IPS-15b (cell line): ENCODE measurements around the gene TRMT61A.

Experiments
- H3K27me3 ChIP-seq: one replicate; pipeline ENCODE4 v1.6.1; 2013; ENCODE audit warnings: low read length; ENCODE audit not compliant: control insufficient read depth, insufficient read depth
- H3K36me3 ChIP-seq: one replicate; pipeline ENCODE4 v1.6.1; 2013; ENCODE audit warnings: low read length; ENCODE audit not compliant: control insufficient read depth, insufficient read depth
- H3K4me1 ChIP-seq: one replicate; pipeline ENCODE4 v1.6.1; 2013; ENCODE audit warnings: mild to moderate bottlenecking, low read length; ENCODE audit not compliant: control insufficient read depth, insufficient read depth
- H3K4me3 ChIP-seq: one replicate; pipeline ENCODE4 v1.5.1; 2013; ENCODE audit warnings: low read depth, low read length
- H3K9ac ChIP-seq: one replicate; pipeline ENCODE4 v1.6.1; 2013; ENCODE audit warnings: low read depth, mild to moderate bottlenecking, low read length
- H3K9me3 ChIP-seq: one replicate; pipeline ENCODE4 v1.6.1; 2013; ENCODE audit warnings: mild to moderate bottlenecking, low read length; ENCODE audit not compliant: control insufficient read depth, insufficient read depth

Gene TRMT61A

GRCh38 chr14:103526914-103527248 lies 2.1 kb upstream of the TRMT61A start:
- no peaks in the 10 kb centered on the region for H3K9me3 ChIP-seq
- no peak overlapping the region for H3K9ac ChIP-seq
- peaks cover 12% of the 10 kb centered on the region for H3K36me3 ChIP-seq
- no peak overlapping the region for H3K4me3 ChIP-seq
- H3K4me1 ChIP-seq = peaks cover 8% of the 10 kb centered on the region
- peaks cover 16% of the 10 kb centered on the region for H3K27me3 ChIP-seq

GRCh38 chr14:103527408-103528145 lies 1.4 kb upstream of the TRMT61A start:
- no peak overlapping the region for H3K9ac ChIP-seq
- no peaks in the 10 kb centered on the region for H3K9me3 ChIP-seq
- peaks cover 8% of the 10 kb centered on the region for H3K4me1 ChIP-seq
- H3K36me3 ChIP-seq = peaks cover 12% of the 10 kb centered on the region
- H3K4me3 ChIP-seq = no peak overlapping the region
- H3K27me3 ChIP-seq = peaks cover 16% of the 10 kb centered on the region

- Histone ChIP-seq H3K4me1 (peaks cover 8% of the 10 kb centered on the region), H3K36me3 (peaks cover 16% of the 10 kb centered on the region)
Measured at GRCh38 chr14:103528146-103528586, 830 bp upstream of the TRMT61A start.

GRCh38 chr14:103529383-103530365 lies 678 bp downstream of the TRMT61A start:
- Histone ChIP-seq H3K9me3 (no peaks in the 10 kb centered on the region), H3K4me1 (peaks cover 3% of the 10 kb centered on the region), H3K36me3 (peaks cover 20% of the 10 kb centered on the region), H3K9ac (peak overlapping the region; percentile 73), H3K27me3 (peaks cover under 1% of the 10 kb centered on the region), H3K4me3 (peak overlapping the region; percentile 95)

More at GRCh38 chr14:103528146-103528586, 830 bp upstream of the TRMT61A start:
- Histone ChIP-seq H3K9ac (peak overlapping the region; percentile 56), H3K27me3 (peaks cover 15% of the 10 kb centered on the region), H3K9me3 (no peaks in the 10 kb centered on the region), H3K4me3 (peak overlapping the region; percentile 67)

- Histone ChIP-seq H3K9me3 (no peaks in the 10 kb centered on the region), H3K27me3 (no peaks in the 10 kb centered on the region), H3K9ac (no peak overlapping the region), H3K4me3 (peak overlapping the region; percentile 95), H3K4me1 (peaks cover 3% of the 10 kb centered on the region), H3K36me3 (peaks cover 27% of the 10 kb centered on the region)
Measured at GRCh38 chr14:103530390-103530789, 1.4 kb downstream of the TRMT61A start.

- H3K4me3 ChIP-seq = no peak overlapping the region
Measured at GRCh38 chr14:103530831-103531230, 1.8 kb downstream of the TRMT61A start.

GRCh38 chr14:103531421-103532215 lies 2.6 kb downstream of the TRMT61A start:
- no peaks in the 10 kb centered on the region for H3K27me3 ChIP-seq
- no peak overlapping the region for H3K9ac ChIP-seq
- peaks cover 34% of the 10 kb centered on the region for H3K36me3 ChIP-seq

More at GRCh38 chr14:103530831-103531230, 1.8 kb downstream of the TRMT61A start:
- Histone ChIP-seq H3K27me3 (no peaks in the 10 kb centered on the region), H3K9ac (no peak overlapping the region), H3K36me3 (peaks cover 30% of the 10 kb centered on the region), H3K9me3 (no peaks in the 10 kb centered on the region), H3K4me1 (peaks cover 3% of the 10 kb centered on the region)

GRCh38 chr14:103532216-103533136 lies 3.5 kb downstream of the TRMT61A start:
- Histone ChIP-seq H3K9ac (no peak overlapping the region), H3K9me3 (no peaks in the 10 kb centered on the region), H3K36me3 (peaks cover 41% of the 10 kb centered on the region), H3K4me1 (peaks cover 3% of the 10 kb centered on the region), H3K27me3 (no peaks in the 10 kb centered on the region), H3K4me3 (no peak overlapping the region)

More at GRCh38 chr14:103531421-103532215, 2.6 kb downstream of the TRMT61A start:
- Histone ChIP-seq H3K4me1 (peaks cover 3% of the 10 kb centered on the region), H3K4me3 (no peak overlapping the region), H3K9me3 (no peaks in the 10 kb centered on the region)

- Histone ChIP-seq H3K36me3 (peaks cover 41% of the 10 kb centered on the region), H3K9me3 (no peaks in the 10 kb centered on the region), H3K4me1 (peaks cover under 1% of the 10 kb centered on the region), H3K27me3 (no peaks in the 10 kb centered on the region), H3K4me3 (no peak overlapping the region), H3K9ac (no peak overlapping the region)
Measured at GRCh38 chr14:103533137-103533998, 4.4 kb downstream of the TRMT61A start.

GRCh38 chr14:103533999-103534575 lies 5.1 kb downstream of the TRMT61A start:
- no peak overlapping the region for H3K9ac ChIP-seq
- no peaks in the 10 kb centered on the region for H3K4me1 ChIP-seq
- no peaks in the 10 kb centered on the region for H3K9me3 ChIP-seq
- no peaks in the 10 kb centered on the region for H3K27me3 ChIP-seq
- no peak overlapping the region for H3K4me3 ChIP-seq
- peaks cover 41% of the 10 kb centered on the region for H3K36me3 ChIP-seq
